Bronchial epithelial cell (primary cell): ENCODE data around the gene BHMT2. TPM values are rescaled to one million over a fixed set of nuclear protein-coding genes. Genes with fewer than 3 reads are reported as not detected.

Experiments used
- DNase-seq: peaks from one replicate; pipeline ENCODE4 v3.0.0-alpha.2; 2010; ENCODE audit warnings: low read depth
- FAIRE-seq: peaks from 2 replicates; lab custom pipeline; 2011; peaks lifted over from hg19 to GRCh38; lab: Jason Lieb, UNC
- H3K27me3 ChIP-seq: 2 replicates; pipeline ENCODE4 v1.5.1; 2011; ENCODE audit warnings: low read length; ENCODE audit not compliant: control insufficient read depth, insufficient read depth
- H3K36me3 ChIP-seq: 2 replicates; pipeline ENCODE4 v1.5.1; 2011; ENCODE audit warnings: low read length; ENCODE audit not compliant: control insufficient read depth, insufficient read depth
- H3K4me3 ChIP-seq: 2 replicates; pipeline ENCODE4 v1.5.1; 2011; ENCODE audit warnings: mild to moderate bottlenecking, low read depth, low read length, control low read depth
- CTCF ChIP-seq: IDR thresholded peaks from 2 replicates; pipeline ENCODE4 v1.5.1; 2011; ENCODE audit warnings: mild to moderate bottlenecking, moderate library complexity, low read length, control low read depth, inconsistent platforms; ENCODE audit not compliant: insufficient read depth, severe bottlenecking
- total RNA-seq: library from RNA; depleted of rRNA; stranded (reverse); fragments of >200 nt; gene quantifications from 2 replicates; pipeline ENCODE4 v1.2.1, GENCODE V29; 2014

Gene BHMT2
- total RNA-seq, 1 donor from 2014 or later, result not detected

- FAIRE-seq (no peak), DNase-seq (no peak)
- no peak for TF ChIP-seq CTCF
- Histone ChIP-seq H3K4me3 (no peak overlapping the region), H3K36me3 (no peaks in the 10 kb centered on the region), H3K27me3 (peaks cover 4% of the 10 kb centered on the region)
Measured at GRCh38 chr5:79050498-79050897, 19.1 kb upstream of the BHMT2 start.

GRCh38 chr5:79053321-79053720 is 16.2 kb upstream of the BHMT2 start:
- peaks cover 4% of the 10 kb centered on the region for H3K27me3 ChIP-seq
- no peaks in the 10 kb centered on the region for H3K36me3 ChIP-seq
- FAIRE-seq (no peak), DNase-seq (no peak)
- H3K4me3 ChIP-seq, result no peak overlapping the region
- no peak for TF ChIP-seq CTCF

- Histone ChIP-seq H3K27me3 (peaks cover 3% of the 10 kb centered on the region), H3K36me3 (no peaks in the 10 kb centered on the region), H3K4me3 (no peak overlapping the region)
- TF ChIP-seq CTCF, result no peak
- peak; percentile 40 for FAIRE-seq
- no peak for DNase-seq
Measured at GRCh38 chr5:79055017-79055416, 14.6 kb upstream of the BHMT2 start.

- H3K36me3 ChIP-seq, result no peaks in the 10 kb centered on the region
- peaks cover 3% of the 10 kb centered on the region for H3K27me3 ChIP-seq
- no peak for DNase-seq
- no peak for TF ChIP-seq CTCF
- no peak for FAIRE-seq
- H3K4me3 ChIP-seq, result no peak overlapping the region
Measured at GRCh38 chr5:79056847-79057246, 12.7 kb upstream of the BHMT2 start.

GRCh38 chr5:79059674-79060073 is 9.9 kb upstream of the BHMT2 start:
- no peak for TF ChIP-seq CTCF
- Histone ChIP-seq H3K27me3 (peaks cover 3% of the 10 kb centered on the region), H3K36me3 (no peaks in the 10 kb centered on the region), H3K4me3 (no peak overlapping the region)
- FAIRE-seq (no peak), DNase-seq (no peak)

GRCh38 chr5:79062436-79062835 is 7.1 kb upstream of the BHMT2 start:
- FAIRE-seq (no peak), DNase-seq (peak; percentile 39)
- Histone ChIP-seq H3K4me3 (no peak overlapping the region), H3K36me3 (no peaks in the 10 kb centered on the region), H3K27me3 (peaks cover 1% of the 10 kb centered on the region)
- TF ChIP-seq CTCF, result no peak
